Sigmoid colon (tissue), 4 donors: ENCODE data around the gene UCN2.

Experiments used
- EP300 ChIP-seq, 4 donors: sonication (generic); formaldehyde crosslinking; IDR thresholded peaks; one replicate each; pipeline ENCODE4 v1.6.1; 2017; ENCODE audit warnings: antibody characterized with exemption in 4 of 4
- POLR2A ChIP-seq, 2 donors: fragments of 450-650 bp; IDR thresholded peaks; one replicate each; pipeline ENCODE4 v1.6.1; 2016; ENCODE audit warnings: antibody characterized with exemption in 2 of 2, mild to moderate bottlenecking in 2 of 2, moderate library complexity in 2 of 2
- POLR2AphosphoS5 ChIP-seq, 4 donors: sonication (generic); formaldehyde crosslinking; IDR thresholded peaks; one replicate each; pipeline ENCODE4 v1.6.1; 2017; ENCODE audit warnings: antibody characterized with exemption in 4 of 4
- TF ChIP-seq, protein P1 (sequence below), 4 experiments: fragments of 450-650 bp in 3 of 4; fragments of 200-600 bp in 1 of 4; IDR thresholded peaks; one replicate each; pipeline ENCODE4 v1.5.1; 2016 to 2019; ENCODE audit warnings: antibody characterized with exemption in 4 of 4, mild to moderate bottlenecking in 3 of 4, moderate library complexity in 2 of 4

DNA sequence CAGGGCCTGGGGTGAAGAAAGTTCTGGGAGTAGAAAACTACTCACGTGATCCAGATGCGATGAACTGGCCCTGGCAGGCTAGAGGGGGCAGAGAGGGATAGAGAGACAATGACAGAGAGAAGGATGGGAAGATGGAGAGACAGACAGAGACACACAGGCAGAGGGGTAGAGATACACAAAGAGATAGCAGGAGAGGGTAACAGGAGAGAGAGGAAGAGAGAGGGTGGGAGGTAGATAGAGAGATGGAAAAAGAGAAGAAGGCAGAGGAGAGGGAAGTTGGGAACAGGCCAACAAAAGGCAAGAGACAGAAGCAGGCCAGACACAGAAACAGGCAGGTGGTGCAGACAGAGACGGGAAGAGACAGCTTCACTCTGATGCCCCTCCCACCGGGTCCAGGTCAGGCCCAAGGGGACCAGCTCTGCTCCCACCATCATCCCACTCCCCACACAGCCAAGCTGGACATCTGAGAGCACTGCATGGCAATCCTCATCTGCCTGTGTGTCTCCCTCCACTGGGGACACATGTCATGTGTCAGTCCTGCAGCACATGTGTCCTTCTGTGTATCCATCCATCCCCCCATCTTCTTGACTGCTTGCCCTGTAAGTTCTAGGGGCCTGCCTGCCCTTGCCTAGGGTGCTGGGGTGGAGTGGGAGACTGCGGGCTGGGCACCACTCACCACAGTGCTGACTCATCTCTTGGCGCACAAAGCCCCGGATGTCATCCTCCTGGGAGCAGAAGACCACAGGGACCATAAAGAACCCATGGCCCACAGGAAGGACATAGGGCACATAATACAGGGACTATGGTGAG is 2.2 kb upstream of the UCN2 start:
- TF ChIP-seq, protein P1, sequence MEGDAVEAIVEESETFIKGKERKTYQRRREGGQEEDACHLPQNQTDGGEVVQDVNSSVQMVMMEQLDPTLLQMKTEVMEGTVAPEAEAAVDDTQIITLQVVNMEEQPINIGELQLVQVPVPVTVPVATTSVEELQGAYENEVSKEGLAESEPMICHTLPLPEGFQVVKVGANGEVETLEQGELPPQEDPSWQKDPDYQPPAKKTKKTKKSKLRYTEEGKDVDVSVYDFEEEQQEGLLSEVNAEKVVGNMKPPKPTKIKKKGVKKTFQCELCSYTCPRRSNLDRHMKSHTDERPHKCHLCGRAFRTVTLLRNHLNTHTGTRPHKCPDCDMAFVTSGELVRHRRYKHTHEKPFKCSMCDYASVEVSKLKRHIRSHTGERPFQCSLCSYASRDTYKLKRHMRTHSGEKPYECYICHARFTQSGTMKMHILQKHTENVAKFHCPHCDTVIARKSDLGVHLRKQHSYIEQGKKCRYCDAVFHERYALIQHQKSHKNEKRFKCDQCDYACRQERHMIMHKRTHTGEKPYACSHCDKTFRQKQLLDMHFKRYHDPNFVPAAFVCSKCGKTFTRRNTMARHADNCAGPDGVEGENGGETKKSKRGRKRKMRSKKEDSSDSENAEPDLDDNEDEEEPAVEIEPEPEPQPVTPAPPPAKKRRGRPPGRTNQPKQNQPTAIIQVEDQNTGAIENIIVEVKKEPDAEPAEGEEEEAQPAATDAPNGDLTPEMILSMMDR (IDR thresholded peaks at IDR 0.05) = no peak
- TF ChIP-seq POLR2A (IDR thresholded peaks at IDR 0.05) (no peak), POLR2AphosphoS5 (IDR thresholded peaks at IDR 0.05) (no peak), EP300 (IDR thresholded peaks at IDR 0.05) (no peak)
